GM12874 (cell line): ENCODE results near the gene CD47.

Source experiments
- TF ChIP-seq, protein P1 (sequence below): IDR thresholded peaks from 2 replicates; pipeline ENCODE4 v1.5.1; 2011; ENCODE audit warnings: low read depth, mild to moderate bottlenecking, control low read depth, low read length, moderate library complexity; ENCODE audit not compliant: insufficient read depth

CD47 gene

DNA sequence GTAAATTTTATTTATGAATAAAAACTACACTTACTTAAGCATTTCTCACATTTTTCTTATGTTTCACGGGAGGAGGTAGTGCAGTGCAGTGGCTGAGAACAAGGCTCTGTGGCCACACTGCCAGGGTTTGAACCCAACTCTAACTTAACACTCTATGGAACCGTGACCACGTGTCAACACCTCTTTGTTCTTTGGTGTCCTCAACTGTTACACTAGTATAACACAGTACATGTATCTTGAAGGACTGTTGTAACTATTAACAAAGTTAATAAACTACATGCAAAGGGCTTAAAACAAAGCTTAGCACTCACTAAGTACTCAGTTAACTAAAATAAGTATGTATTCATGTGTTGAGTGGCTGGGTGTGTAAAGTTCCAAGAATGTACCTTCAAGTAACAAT is 19.5 kb downstream of the CD47 start:
- TF ChIP-seq, protein P1, sequence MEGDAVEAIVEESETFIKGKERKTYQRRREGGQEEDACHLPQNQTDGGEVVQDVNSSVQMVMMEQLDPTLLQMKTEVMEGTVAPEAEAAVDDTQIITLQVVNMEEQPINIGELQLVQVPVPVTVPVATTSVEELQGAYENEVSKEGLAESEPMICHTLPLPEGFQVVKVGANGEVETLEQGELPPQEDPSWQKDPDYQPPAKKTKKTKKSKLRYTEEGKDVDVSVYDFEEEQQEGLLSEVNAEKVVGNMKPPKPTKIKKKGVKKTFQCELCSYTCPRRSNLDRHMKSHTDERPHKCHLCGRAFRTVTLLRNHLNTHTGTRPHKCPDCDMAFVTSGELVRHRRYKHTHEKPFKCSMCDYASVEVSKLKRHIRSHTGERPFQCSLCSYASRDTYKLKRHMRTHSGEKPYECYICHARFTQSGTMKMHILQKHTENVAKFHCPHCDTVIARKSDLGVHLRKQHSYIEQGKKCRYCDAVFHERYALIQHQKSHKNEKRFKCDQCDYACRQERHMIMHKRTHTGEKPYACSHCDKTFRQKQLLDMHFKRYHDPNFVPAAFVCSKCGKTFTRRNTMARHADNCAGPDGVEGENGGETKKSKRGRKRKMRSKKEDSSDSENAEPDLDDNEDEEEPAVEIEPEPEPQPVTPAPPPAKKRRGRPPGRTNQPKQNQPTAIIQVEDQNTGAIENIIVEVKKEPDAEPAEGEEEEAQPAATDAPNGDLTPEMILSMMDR: no peak

DNA sequence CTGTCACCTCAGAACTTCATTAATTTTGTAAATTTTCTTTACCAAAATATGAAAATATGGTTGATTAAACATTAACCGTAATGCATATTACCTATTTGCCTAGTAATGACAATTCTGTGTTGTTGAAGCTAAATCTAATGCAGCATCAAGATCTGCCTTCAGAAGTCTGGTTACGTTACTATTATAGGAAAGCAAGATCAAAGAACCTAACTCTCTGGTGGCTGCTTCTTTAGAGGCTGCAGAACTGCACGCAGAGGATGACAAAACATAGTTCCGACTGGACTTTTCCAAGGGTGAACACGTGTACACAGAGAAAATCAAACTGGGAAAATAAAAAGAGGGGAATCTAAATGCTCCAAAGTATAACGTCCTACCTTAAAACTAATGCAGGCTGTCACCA is 20.5 kb downstream of the CD47 start:
- TF ChIP-seq, protein P1: no peak

DNA sequence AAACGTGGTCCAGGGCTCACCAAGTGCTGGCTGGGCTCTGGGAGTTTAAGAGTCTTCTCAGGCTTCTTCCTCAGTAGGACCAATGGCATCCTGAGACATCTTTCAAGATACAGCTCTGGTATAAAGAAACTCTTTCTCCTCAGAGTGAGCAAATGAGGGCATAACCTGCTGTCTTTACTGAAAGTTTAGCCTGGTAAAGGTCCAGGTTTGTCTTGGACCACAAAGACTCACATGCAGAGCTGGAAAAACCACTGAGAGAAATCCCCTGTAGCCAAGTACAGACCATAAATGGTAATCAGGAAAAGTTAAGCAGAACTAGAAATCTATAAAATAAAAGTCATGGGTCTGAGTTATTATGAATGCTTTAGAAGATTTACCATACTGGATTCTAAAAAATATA is 23.1 kb downstream of the CD47 start:
- TF ChIP-seq, protein P1: no peak

DNA sequence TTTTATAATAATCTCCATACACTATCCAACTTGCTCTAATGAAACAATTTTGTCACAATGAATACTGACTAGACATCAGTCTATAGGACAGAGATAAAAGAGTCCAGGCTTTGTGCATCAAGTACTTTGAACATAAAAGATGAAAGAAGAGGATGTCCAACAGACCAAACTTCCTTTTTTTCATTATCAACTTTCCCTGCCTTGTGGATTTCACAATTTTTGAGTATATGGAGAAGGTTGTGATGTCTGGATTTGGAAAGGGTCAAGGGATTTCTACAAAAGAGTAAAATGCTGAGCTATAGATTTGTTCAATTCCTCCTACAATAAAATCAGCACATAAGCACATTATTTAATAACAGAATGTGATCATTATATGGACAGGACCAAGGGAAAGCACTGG is 25.7 kb downstream of the CD47 start:
- TF ChIP-seq, protein P1: no peak

GRCh38 chr3:108064293-108064887 is 26.4 kb downstream of the CD47 start:
- TF ChIP-seq, protein P1: no peak

GRCh38 chr3:108062051-108062450 is 28.8 kb downstream of the CD47 start:
- TF ChIP-seq, protein P1: no peak

DNA sequence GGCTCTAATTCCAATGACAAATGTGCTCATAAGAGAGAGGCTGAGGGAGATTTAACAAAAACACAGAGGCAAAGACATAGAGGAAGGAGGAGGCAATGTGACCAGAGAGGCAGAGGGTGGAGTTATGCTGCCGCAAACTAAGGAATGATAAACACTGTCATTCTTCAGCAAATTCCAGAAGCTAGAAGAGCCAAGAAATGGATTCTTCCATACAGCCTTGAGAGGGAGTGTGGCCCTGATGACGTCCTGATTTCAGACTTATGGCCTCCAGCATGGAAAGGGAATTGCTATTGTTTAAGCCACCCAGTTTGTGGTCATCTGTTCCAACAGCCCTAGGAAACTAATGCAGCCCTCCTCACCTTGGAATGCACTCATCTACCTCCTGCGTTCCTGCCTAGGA is 30.5 kb downstream of the CD47 start:
- TF ChIP-seq, protein P1: no peak
